ENCODE measurements around the gene SPSB1.

Gene SPSB1

GRCh38 chr1:9356829-9357466, 64.3 kb downstream of the SPSB1 start:
- ChIA-PET POLR2A (no interaction called here), CTCF (no interaction called here)
- TF ChIP-seq EGR2 (tag by site-specific recombination; IDR thresholded peaks at IDR 0.05; ENCODE audit: low read depth) (peak; percentile 81), PRDM1 (tag by site-specific recombination; IDR thresholded peaks at IDR 0.05) (no peak), FEZF1 (tag by site-specific recombination; IDR thresholded peaks at IDR 0.05) (no peak), ZNF292 (tag by site-specific recombination; IDR thresholded peaks at IDR 0.05; ENCODE audit: borderline replicate concordance, low read depth) (no peak), KLF1 (tag by site-specific recombination; IDR thresholded peaks at IDR 0.05) (no peak), TCF7L2 (IDR thresholded peaks at IDR 0.05; ENCODE audit: borderline replicate concordance, low read depth, low read length) (no peak), GFI1B (tag by site-specific recombination; IDR thresholded peaks at IDR 0.05) (no peak), ZFHX2 (tag by site-specific recombination; conservative IDR thresholded peaks at IDR 0.05) (peak; percentile 53), PRDM4 (tag by site-specific recombination; IDR thresholded peaks at IDR 0.05) (no peak), ZNF223 (tag by site-specific recombination; IDR thresholded peaks at IDR 0.05) (no peak), ZNF426 (tag by site-specific recombination; IDR thresholded peaks at IDR 0.05) (no peak), ZNF366 (tag by site-specific recombination; conservative IDR thresholded peaks at IDR 0.05) (peak; percentile 99), ZNF654 (tag by site-specific recombination; IDR thresholded peaks at IDR 0.05; ENCODE audit: low read depth) (no peak), ZBTB17 (tag by site-specific recombination; IDR thresholded peaks at IDR 0.05) (peak; percentile 96)
- TF ChIP-seq, protein P1, sequence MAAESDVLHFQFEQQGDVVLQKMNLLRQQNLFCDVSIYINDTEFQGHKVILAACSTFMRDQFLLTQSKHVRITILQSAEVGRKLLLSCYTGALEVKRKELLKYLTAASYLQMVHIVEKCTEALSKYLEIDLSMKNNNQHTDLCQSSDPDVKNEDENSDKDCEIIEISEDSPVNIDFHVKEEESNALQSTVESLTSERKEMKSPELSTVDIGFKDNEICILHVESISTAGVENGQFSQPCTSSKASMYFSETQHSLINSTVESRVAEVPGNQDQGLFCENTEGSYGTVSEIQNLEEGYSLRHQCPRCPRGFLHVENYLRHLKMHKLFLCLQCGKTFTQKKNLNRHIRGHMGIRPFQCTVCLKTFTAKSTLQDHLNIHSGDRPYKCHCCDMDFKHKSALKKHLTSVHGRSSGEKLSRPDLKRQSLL (tag by site-specific recombination; IDR thresholded peaks at IDR 0.05), result no peak
- TF ChIP-seq, protein P2, sequence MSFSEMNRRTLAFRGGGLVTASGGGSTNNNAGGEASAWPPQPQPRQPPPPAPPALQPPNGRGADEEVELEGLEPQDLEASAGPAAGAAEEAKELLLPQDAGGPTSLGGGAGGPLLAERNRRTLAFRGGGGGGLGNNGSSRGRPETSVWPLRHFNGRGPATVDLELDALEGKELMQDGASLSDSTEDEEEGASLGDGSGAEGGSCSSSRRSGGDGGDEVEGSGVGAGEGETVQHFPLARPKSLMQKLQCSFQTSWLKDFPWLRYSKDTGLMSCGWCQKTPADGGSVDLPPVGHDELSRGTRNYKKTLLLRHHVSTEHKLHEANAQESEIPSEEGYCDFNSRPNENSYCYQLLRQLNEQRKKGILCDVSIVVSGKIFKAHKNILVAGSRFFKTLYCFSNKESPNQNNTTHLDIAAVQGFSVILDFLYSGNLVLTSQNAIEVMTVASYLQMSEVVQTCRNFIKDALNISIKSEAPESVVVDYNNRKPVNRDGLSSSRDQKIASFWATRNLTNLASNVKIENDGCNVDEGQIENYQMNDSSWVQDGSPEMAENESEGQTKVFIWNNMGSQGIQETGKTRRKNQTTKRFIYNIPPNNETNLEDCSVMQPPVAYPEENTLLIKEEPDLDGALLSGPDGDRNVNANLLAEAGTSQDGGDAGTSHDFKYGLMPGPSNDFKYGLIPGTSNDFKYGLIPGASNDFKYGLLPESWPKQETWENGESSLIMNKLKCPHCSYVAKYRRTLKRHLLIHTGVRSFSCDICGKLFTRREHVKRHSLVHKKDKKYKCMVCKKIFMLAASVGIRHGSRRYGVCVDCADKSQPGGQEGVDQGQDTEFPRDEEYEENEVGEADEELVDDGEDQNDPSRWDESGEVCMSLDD (tag by site-specific recombination; IDR thresholded peaks at IDR 0.05), result no peak
- no peak overlapping the region for H3K4me3 ChIP-seq (ENCODE audit: low read depth, low read length)
- H3K9me3 ChIP-seq (ENCODE audit: control insufficient read depth, insufficient read depth, low read depth, low read length), result no peaks in the 10 kb centered on the region
- no peak overlapping the region for H3K27ac ChIP-seq (ENCODE audit: extremely low read depth, low read depth, low read length)
- peaks cover 0 to 31% of the 10 kb centered on the region in 2 experiments; a peak in 2 of 3 replicates for H3K36me3 ChIP-seq (ENCODE audit: control insufficient read depth in 2 of 2, insufficient read depth in 1 of 2, low read length in 2 of 2)
- no peaks in the 10 kb centered on the region for H3K4me1 ChIP-seq (ENCODE audit: control insufficient read depth, insufficient read depth, low read length)

- Histone ChIP-seq H3K4me1 (ENCODE audit: control insufficient read depth, insufficient read depth, low read length) (no peaks in the 10 kb centered on the region), H3K27ac (ENCODE audit: extremely low read depth, low read depth, low read length) (no peak overlapping the region), H3K9me3 (ENCODE audit: control insufficient read depth, insufficient read depth, low read depth, low read length) (no peaks in the 10 kb centered on the region), H3K36me3 (ENCODE audit: control insufficient read depth in 2 of 2, insufficient read depth in 1 of 2, low read length in 2 of 2) (peaks cover 0 to 31% of the 10 kb centered on the region in 2 experiments; a peak in 2 of 3 replicates), H3K4me3 (ENCODE audit: low read depth, low read length) (no peak overlapping the region)
- TF ChIP-seq OSR2 (tag by site-specific recombination; IDR thresholded peaks at IDR 0.05) (no peak), ZNF175 (tag by site-specific recombination; IDR thresholded peaks at IDR 0.05) (no peak), ZNF76 (tag by site-specific recombination; IDR thresholded peaks at IDR 0.05; ENCODE audit: borderline replicate concordance, low read depth) (no peak), ZNF335 (tag by site-specific recombination; conservative IDR thresholded peaks at IDR 0.05) (no peak), SCRT1 (tag by site-specific recombination; IDR thresholded peaks at IDR 0.05; ENCODE audit: borderline replicate concordance) (no peak), ZNF621 (tag by site-specific recombination; IDR thresholded peaks at IDR 0.05) (no peak), ZNF585B (tag by site-specific recombination; IDR thresholded peaks at IDR 0.05) (no peak), ZNF391 (tag by site-specific recombination; IDR thresholded peaks at IDR 0.05; ENCODE audit: borderline replicate concordance, low read depth) (no peak), ZNF350 (tag by site-specific recombination; IDR thresholded peaks at IDR 0.05) (no peak), ZFP37 (tag by site-specific recombination; IDR thresholded peaks at IDR 0.05) (no peak), GLI4 (tag by site-specific recombination; IDR thresholded peaks at IDR 0.05) (no peak), ZNF624 (tag by site-specific recombination; IDR thresholded peaks at IDR 0.05) (no peak), ZNF707 (tag by site-specific recombination; IDR thresholded peaks at IDR 0.05) (no peak), WT1 (tag by site-specific recombination; IDR thresholded peaks at IDR 0.05) (no peak)
- ChIA-PET POLR2A (no interaction called here), CTCF (interaction anchor here (0.7 kb wide), 1 partner anchor 299 kb away, joined by 3 read pairs; no protein-coding TSS in a partner anchor)
These were observed 65.3 kb downstream of the SPSB1 start for GRCh38 chr1:9357958-9358357.
